Brain microvascular endothelial cell (primary cell): Measurements from ENCODE around the gene EPHA5.
A peak's percentile ranks its signal among the peaks of the same experiment; 100 is the strongest.

Source experiments
- DNase-seq: peaks from one replicate; pipeline ENCODE4 v3.0.0-alpha.2; 2020
- H3K27ac ChIP-seq: fragments of 250-450 bp; sonication (Bioruptor Pico); 2 replicates; pipeline ENCODE4 v1.5.1; 2020; ENCODE audit warnings: mild to moderate bottlenecking, moderate library complexity
- H3K27me3 ChIP-seq: fragments of 250-450 bp; sonication (Bioruptor Pico); replicated peaks from 2 replicates; pipeline ENCODE4 v1.5.1; 2020; ENCODE audit warnings: mild to moderate bottlenecking
- H3K36me3 ChIP-seq: fragments of 250-450 bp; sonication (Bioruptor Pico); replicated peaks from 2 replicates; pipeline ENCODE4 v1.5.1; 2020; ENCODE audit warnings: mild to moderate bottlenecking
- H3K4me3 ChIP-seq: 2 replicates; pipeline ENCODE4 v1.5.1; 2011; ENCODE audit warnings: low read depth, mild to moderate bottlenecking, control low read depth, low read length, moderate library complexity
- in situ Hi-C: cut with HindIII; loops from 2 replicates; pipeline ENCODE4 v1.10.0; 2017; ENCODE audit warnings: low sequenced_read_pairs, low pct_ligation_motif_present
- TF ChIP-seq, protein P1 (sequence below): IDR thresholded peaks from 2 replicates; pipeline ENCODE4 v1.5.1; 2011; ENCODE audit warnings: low read depth, mild to moderate bottlenecking, moderate library complexity, low read length, control low read depth, inconsistent platforms; ENCODE audit errors: missing control alignments

Gene EPHA5

DNA sequence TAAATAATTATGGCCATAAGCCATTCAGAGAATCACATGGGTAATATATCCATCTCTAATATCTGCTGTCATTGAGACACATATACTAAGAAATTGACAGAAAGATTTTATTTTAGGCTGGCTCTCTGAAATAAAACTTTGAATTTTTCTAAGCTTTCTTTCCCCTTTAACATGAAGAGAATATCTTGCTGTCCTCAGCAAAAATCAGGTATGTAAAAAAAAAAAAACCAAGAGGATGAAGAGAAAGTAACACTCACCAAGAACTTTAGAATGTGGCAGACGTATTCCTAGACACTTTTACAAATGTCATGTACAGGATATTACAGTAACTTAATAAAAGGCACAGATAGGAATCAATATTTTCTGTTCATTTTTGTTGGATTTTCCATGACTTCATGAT lies 65.8 kb downstream of the EPHA5 start:
- TF ChIP-seq, protein P1, sequence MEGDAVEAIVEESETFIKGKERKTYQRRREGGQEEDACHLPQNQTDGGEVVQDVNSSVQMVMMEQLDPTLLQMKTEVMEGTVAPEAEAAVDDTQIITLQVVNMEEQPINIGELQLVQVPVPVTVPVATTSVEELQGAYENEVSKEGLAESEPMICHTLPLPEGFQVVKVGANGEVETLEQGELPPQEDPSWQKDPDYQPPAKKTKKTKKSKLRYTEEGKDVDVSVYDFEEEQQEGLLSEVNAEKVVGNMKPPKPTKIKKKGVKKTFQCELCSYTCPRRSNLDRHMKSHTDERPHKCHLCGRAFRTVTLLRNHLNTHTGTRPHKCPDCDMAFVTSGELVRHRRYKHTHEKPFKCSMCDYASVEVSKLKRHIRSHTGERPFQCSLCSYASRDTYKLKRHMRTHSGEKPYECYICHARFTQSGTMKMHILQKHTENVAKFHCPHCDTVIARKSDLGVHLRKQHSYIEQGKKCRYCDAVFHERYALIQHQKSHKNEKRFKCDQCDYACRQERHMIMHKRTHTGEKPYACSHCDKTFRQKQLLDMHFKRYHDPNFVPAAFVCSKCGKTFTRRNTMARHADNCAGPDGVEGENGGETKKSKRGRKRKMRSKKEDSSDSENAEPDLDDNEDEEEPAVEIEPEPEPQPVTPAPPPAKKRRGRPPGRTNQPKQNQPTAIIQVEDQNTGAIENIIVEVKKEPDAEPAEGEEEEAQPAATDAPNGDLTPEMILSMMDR, result no peak
- in situ Hi-C loops, result no loop called here
- no peaks in the 10 kb centered on the region for H3K36me3 ChIP-seq
- no peak overlapping the region for H3K4me3 ChIP-seq
- DNase-seq, result no peak
- no peak overlapping the region for H3K27ac ChIP-seq
- H3K27me3 ChIP-seq, result no peaks in the 10 kb centered on the region

DNA sequence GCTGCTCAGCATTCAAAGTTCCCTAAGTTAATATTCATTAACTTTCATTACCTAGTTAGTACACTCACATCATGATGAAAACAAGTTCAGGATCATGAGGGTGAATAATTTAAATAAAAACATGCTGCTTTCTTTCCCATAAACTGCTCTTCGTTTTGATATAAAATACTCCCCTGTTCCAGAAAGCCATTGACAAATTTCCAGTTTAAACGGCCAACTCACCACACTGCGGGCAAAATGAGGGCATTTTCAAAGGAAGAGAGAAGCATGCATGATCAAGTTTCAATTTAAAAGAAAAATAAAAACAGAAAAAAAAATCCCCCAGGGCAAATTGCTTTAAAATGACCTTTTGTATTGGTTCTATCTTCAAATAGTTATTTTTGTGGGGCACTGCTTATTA lies 69.6 kb downstream of the EPHA5 start:
- no peaks in the 10 kb centered on the region for H3K27me3 ChIP-seq
- DNase-seq, result no peak
- in situ Hi-C loops, result no loop called here
- TF ChIP-seq, protein P1, result no peak
- H3K36me3 ChIP-seq, result no peaks in the 10 kb centered on the region
- H3K27ac ChIP-seq, result no peak overlapping the region
- no peak overlapping the region for H3K4me3 ChIP-seq

DNA sequence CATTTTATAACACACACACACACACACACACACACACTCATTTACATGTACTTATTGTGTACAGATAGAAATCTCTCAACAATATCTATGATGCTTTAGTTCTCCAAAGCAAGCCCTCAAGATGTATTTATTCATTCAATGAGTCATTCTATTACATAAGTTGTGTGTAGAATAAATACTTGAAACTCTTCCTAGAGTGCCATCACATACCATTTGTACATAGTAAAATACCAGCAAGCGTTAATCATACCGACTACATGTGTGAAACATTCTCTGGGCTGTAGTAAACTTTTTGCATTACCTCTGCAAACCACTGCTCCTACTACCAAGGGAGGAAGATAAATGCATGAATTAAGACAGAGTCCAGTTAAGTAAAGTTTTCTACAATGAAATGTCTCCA lies 70.9 kb downstream of the EPHA5 start:
- in situ Hi-C loops, result no loop called here
- TF ChIP-seq, protein P1, result no peak
- no peaks in the 10 kb centered on the region for H3K27me3 ChIP-seq
- H3K36me3 ChIP-seq, result no peaks in the 10 kb centered on the region
- no peak overlapping the region for H3K27ac ChIP-seq
- DNase-seq, result peak; percentile 2
- no peak overlapping the region for H3K4me3 ChIP-seq

DNA sequence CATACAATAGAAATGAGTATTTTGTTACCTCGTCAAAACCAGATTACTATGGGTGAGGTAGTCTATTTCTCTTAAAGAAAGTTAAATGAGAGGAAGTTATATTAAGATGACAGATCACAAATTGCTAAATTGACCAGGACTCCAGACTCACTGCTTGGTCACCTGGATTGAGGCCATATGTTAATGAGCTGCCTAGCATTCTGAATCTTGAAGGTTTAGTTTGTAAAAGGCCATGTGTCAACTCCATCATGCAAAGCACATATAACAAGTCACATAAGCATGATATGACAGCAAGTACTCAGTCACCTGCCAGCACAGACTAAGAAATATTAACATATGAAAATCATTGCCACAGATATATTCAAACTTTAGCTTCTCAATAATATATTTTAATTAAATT lies 72.6 kb downstream of the EPHA5 start:
- in situ Hi-C loops, result no loop called here
- DNase-seq, result no peak
- no peak overlapping the region for H3K27ac ChIP-seq
- no peaks in the 10 kb centered on the region for H3K36me3 ChIP-seq
- TF ChIP-seq, protein P1, result no peak
- H3K27me3 ChIP-seq, result no peaks in the 10 kb centered on the region
- H3K4me3 ChIP-seq, result no peak overlapping the region

DNA sequence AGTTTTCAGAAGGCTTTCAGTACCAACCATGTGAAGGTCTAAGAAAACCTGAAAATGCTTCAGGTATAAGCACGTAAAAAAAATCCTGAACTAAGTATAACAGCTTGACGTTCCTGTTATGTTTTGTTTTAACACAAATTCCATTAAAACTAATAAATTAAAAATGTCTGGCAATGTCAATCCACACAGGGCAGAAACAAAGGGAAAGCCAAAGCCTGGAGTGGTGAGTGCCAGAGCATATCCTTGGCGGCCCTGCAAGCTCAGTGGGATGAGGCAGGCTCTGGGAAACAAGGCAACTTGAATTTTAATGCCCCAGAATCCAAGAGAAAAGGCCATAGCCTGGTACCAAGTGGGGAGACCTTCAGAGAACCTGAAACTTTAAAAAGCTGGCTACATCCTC lies 78.2 kb downstream of the EPHA5 start:
- Histone ChIP-seq H3K36me3 (no peaks in the 10 kb centered on the region), H3K27ac (no peak overlapping the region), H3K4me3 (no peak overlapping the region), H3K27me3 (no peaks in the 10 kb centered on the region)
- no peak for DNase-seq
- in situ Hi-C loops, result no loop called here
- TF ChIP-seq, protein P1, result no peak

DNA sequence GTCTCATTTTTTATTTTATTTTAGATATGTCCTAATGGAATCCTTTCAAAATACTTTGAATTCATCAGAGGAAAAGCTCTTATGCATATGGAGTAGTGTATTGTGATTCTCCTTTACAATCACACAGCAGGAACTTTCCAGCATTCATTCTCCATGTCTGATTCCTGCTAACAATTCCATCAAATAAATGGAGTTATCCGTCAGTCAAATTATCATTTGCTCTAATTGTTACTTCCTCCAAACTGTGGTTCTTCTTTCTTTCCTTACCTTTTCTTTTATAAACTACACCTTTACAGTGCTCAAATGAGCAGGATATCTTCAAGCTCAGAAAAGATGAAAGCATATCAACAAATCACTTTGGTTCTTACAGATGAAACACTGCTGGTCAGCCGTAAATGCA lies 80.4 kb downstream of the EPHA5 start:
- in situ Hi-C loops, result no loop called here
- DNase-seq, result no peak
- TF ChIP-seq, protein P1, result no peak
- Histone ChIP-seq H3K27me3 (no peaks in the 10 kb centered on the region), H3K4me3 (no peak overlapping the region), H3K27ac (no peak overlapping the region), H3K36me3 (no peaks in the 10 kb centered on the region)
